ENCODE measurements around the gene ETV6.

ETV6 gene

DNA sequence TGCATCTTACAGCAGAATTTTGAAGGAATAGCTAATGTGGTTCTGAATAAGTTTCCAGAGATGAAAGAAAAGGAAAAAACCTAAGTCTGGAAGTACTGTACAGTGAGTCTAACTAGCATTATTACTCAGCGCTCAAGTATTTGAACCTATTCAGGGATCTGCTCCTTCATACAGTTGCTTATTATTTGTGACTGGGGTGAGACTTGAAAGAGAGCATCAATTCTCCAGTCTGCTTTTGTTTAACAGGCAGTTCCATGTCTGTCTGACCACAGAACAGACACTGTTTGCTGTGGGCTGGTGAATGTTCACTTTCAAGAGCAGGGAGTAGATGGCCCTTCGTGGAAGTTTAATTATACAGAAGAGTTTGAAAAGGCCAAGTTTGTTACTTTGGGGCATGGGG lies 9.3 kb downstream of the ETV6 start:
- Mint-ChIP-seq H3K4me1 (peaks cover 81% of the 10 kb centered on the region), H3K36me3 (ENCODE audit: low read depth) (peaks cover 20% of the 10 kb centered on the region)

DNA sequence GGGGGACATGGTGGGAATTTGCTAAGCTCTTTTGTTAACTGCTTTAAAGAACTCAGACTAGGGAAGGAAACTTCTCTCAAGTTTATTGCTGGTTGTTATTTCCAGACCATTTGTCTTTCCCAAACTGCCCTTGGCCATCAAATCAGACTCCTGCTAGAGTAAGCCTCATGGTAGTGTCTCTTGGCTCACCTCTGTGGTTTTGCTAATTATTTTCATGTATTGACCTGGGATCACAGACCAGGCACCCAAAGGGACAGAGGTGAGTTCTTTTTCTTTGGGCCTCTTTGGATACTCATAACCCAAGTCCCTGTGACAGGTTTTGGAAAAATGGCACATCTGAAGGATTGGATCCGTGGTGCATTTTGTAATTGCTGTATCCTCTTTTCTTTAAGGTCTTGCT lies 11.2 kb downstream of the ETV6 start:
- Mint-ChIP-seq H3K36me3 (ENCODE audit: low read depth) (peaks cover 27% of the 10 kb centered on the region), H3K9me3 (peaks cover 5% of the 10 kb centered on the region), H3K4me1 (peaks cover 68% of the 10 kb centered on the region), H3K4me3 (no peak overlapping the region), H3K27ac (no peak overlapping the region), H3K27me3 (ENCODE audit: low read depth, poor library complexity) (peaks cover 4% of the 10 kb centered on the region)
- TF ChIP-seq, protein P1, sequence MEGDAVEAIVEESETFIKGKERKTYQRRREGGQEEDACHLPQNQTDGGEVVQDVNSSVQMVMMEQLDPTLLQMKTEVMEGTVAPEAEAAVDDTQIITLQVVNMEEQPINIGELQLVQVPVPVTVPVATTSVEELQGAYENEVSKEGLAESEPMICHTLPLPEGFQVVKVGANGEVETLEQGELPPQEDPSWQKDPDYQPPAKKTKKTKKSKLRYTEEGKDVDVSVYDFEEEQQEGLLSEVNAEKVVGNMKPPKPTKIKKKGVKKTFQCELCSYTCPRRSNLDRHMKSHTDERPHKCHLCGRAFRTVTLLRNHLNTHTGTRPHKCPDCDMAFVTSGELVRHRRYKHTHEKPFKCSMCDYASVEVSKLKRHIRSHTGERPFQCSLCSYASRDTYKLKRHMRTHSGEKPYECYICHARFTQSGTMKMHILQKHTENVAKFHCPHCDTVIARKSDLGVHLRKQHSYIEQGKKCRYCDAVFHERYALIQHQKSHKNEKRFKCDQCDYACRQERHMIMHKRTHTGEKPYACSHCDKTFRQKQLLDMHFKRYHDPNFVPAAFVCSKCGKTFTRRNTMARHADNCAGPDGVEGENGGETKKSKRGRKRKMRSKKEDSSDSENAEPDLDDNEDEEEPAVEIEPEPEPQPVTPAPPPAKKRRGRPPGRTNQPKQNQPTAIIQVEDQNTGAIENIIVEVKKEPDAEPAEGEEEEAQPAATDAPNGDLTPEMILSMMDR (IDR thresholded peaks at IDR 0.05): no peak
- DNase-seq: no peak

More for the DNA sequence above, 9.3 kb downstream of the ETV6 start:
- no peak for DNase-seq
- H3K4me3 Mint-ChIP-seq: no peak overlapping the region
- no peak overlapping the region for H3K27ac Mint-ChIP-seq
- H3K27me3 Mint-ChIP-seq (ENCODE audit: low read depth, poor library complexity): peaks cover 4% of the 10 kb centered on the region
- TF ChIP-seq, protein P1 (IDR thresholded peaks at IDR 0.05): no peak
- H3K9me3 Mint-ChIP-seq: no peaks in the 10 kb centered on the region

DNA sequence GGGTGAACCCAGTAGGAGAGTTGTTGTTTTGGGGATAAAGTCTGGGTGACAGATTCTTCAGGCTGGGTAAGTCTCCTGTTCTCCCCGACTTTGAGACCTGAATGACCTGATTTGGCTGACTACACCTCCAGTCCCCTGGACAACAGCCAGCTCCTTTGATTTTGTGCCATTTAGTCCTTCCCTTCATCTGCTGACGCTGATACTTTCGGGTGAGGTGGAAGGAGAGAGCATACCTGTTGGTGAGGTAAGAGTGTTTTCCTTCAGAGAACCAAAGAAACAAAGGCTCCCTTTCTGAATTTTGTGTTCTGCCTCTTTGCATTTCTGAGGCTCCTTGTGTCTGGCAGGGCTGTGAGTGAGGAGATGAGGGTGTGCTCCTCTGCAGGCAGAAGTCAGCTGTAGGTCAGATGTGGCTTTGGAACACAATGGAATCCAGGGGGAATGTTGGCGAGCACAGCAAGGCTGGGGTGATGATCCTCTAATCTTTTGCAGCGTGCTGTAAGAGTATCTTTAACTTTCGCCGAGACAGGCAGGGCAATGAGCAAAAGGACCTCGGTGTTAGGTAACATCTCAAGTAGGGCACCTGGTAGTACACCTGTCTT lies 12.1 kb downstream of the ETV6 start:
- no peak overlapping the region for H3K27ac Mint-ChIP-seq
- H3K4me3 Mint-ChIP-seq: no peak overlapping the region
- H3K9me3 Mint-ChIP-seq: peaks cover 5% of the 10 kb centered on the region
- H3K4me1 Mint-ChIP-seq: peaks cover 58% of the 10 kb centered on the region
- no peak for DNase-seq
- peaks cover 27% of the 10 kb centered on the region for H3K36me3 Mint-ChIP-seq (ENCODE audit: low read depth)
- TF ChIP-seq, protein P1 (IDR thresholded peaks at IDR 0.05): no peak
- H3K27me3 Mint-ChIP-seq (ENCODE audit: low read depth, poor library complexity): peaks cover 4% of the 10 kb centered on the region

DNA sequence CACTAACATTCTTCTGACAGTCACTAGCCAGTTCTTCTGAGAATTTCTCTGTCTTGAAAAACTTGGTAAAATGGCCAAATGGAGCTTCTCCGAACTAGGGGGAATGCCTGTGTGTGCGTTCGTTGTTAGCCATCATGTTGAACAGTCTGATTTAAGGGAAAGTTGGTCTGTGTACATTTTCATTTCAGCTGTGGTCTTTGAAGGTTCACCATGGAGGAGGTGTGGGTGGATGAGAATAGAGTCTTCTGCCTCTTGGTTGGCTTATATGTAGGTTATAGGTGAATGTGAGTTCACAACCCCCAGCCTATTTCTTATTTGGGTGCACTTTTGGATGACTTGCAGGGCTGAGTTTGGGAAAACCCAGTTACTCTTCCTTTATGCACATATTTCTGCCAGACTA lies 12.9 kb downstream of the ETV6 start:
- H3K9me3 Mint-ChIP-seq: peaks cover 5% of the 10 kb centered on the region
- peaks cover 51% of the 10 kb centered on the region for H3K4me1 Mint-ChIP-seq
- TF ChIP-seq, protein P1 (IDR thresholded peaks at IDR 0.05): no peak
- no peak overlapping the region for H3K4me3 Mint-ChIP-seq
- H3K36me3 Mint-ChIP-seq (ENCODE audit: low read depth): peaks cover 27% of the 10 kb centered on the region
- H3K27ac Mint-ChIP-seq: no peak overlapping the region
- DNase-seq: no peak
- peaks cover 8% of the 10 kb centered on the region for H3K27me3 Mint-ChIP-seq (ENCODE audit: low read depth, poor library complexity)

DNA sequence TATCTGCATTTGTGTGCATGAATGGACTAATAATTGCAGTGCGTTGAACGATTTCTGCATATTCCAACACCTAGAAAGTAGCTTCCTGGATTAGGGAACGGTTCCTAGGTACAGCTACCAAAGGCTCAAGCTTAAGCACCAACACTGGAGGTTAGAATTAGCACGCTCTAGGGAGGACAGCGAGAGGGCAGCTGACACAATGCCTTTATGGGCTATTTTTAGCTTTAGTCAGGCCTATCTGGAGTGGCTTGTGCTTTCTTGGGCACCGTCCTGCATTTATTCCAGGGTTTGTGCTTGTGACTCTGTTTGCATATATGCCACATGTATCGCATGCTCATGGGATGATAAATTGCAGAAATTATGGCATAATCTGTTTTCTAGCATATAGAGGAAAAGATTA lies 13.7 kb downstream of the ETV6 start:
- no peak overlapping the region for H3K27ac Mint-ChIP-seq
- DNase-seq: no peak
- no peak overlapping the region for H3K4me3 Mint-ChIP-seq
- peaks cover 27% of the 10 kb centered on the region for H3K36me3 Mint-ChIP-seq (ENCODE audit: low read depth)
- H3K27me3 Mint-ChIP-seq (ENCODE audit: low read depth, poor library complexity): peaks cover 8% of the 10 kb centered on the region
- peaks cover 45% of the 10 kb centered on the region for H3K4me1 Mint-ChIP-seq
- peaks cover 5% of the 10 kb centered on the region for H3K9me3 Mint-ChIP-seq
- TF ChIP-seq, protein P1 (IDR thresholded peaks at IDR 0.05): no peak

DNA sequence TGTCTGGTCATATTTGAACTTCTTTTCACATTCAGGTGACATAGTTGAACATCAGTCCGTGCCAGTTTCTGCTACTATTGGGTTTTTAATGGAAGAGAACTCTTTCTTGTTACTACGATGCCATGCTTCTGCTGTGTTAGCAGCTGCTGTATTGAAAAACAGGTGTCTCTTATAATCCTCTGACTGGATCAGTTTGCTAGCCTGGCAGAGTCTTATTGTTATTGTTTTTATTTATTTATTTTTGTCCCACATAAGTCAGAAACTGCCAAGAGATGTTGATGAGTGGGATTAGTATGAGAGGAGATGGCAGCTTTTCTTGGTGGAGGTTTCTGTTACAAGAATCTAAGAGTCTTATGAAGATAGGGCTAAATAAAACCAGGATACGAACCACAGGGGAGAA lies 14.6 kb downstream of the ETV6 start:
- H3K9me3 Mint-ChIP-seq: peaks cover 5% of the 10 kb centered on the region
- no peak for DNase-seq
- H3K4me1 Mint-ChIP-seq: peaks cover 46% of the 10 kb centered on the region
- no peak overlapping the region for H3K4me3 Mint-ChIP-seq
- H3K27ac Mint-ChIP-seq: no peak overlapping the region
- peaks cover 27% of the 10 kb centered on the region for H3K36me3 Mint-ChIP-seq (ENCODE audit: low read depth)
- peaks cover 8% of the 10 kb centered on the region for H3K27me3 Mint-ChIP-seq (ENCODE audit: low read depth, poor library complexity)
- TF ChIP-seq, protein P1 (IDR thresholded peaks at IDR 0.05): no peak
